NCI-H187 treated with DMSO at 0.1 percent for 48 hours (cell line): ENCODE measurements around the gene PIGQ.

Source experiments
- DNase-seq: peaks from one replicate; lab custom pipeline; 2025; lab: John Stamatoyannopoulos, UW

Gene PIGQ

DNA sequence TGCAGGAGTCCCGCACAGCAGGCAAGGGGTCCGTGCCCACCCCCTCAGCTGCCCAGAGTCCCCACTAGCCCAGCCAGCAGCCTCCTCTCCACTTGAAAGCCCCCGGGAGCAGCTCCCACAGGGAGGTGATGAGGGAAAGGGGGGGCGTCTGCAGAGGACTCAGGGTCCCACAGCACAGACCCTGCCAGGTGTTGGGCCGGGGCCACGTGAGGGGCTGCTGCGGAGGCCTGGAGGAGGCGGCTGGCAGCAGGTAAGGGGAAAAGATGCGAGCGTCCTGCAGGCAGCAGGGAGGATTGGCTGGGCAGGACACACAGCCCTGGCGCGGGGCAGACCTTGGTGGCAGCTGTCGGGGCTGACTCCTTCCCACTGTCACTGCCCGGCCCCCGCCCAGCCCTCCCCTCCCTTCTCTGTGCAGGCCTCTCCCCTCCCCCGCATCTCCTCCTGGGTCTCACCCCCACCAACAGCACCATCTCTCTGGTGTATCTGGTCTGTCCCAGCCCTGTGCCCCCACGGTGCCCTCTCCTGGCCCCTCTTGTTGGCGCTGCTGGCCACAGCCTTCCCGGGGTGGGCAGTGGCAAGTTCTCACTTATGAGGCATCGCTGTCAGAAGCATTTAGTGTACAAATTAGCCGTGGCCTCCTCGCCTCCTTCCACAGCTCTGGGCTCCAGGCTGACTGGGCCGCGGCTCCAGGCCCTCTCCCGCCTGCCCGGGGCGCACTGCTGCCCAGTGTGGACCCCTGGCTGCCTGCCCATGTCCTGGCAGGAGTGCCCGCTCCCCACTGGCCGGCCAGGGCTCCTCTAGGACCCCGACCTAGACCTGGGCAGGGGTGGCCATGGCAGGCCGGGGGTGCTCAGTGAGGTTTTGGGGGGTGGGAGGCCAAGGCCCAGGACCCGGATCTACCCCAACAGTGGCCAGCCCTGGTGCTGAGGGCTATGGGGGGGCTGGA lies 14.0 kb upstream of the PIGQ start:
- DNase-seq: no peak

DNA sequence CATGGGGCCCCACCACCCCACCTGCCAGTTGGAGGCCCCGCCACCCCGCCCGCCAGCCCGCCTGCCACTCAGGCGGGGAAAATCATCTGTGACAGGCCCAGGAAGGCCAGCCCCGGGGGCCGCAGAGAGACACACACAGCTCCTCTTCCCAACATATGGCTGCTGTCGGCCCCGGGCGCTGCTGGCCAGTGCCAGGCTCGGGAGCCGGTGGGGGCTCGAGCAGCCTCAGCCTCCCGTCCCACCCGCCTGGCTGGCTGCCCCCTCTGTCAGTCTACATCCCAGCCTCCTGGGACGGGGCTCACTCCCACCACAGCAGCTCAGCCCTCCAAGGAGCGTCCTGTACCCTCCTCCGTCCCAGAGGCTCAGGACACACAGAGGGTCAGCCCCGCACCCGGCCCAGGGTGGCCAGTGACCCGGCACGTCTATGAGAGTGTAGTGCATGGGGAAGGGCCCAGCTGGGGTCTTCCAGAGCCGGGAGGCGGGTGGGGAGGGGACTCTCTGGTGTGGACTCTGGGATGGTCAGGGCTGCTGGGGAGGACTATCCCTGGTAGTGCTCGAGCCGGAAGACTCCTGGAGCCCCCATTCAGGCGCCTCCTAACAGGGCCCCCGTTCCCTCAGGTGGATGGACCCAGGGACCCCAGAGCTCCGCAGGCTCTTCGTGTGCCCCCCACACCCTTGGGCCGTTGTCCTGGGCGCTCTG lies 13.1 kb upstream of the PIGQ start:
- DNase-seq: no peak

DNA sequence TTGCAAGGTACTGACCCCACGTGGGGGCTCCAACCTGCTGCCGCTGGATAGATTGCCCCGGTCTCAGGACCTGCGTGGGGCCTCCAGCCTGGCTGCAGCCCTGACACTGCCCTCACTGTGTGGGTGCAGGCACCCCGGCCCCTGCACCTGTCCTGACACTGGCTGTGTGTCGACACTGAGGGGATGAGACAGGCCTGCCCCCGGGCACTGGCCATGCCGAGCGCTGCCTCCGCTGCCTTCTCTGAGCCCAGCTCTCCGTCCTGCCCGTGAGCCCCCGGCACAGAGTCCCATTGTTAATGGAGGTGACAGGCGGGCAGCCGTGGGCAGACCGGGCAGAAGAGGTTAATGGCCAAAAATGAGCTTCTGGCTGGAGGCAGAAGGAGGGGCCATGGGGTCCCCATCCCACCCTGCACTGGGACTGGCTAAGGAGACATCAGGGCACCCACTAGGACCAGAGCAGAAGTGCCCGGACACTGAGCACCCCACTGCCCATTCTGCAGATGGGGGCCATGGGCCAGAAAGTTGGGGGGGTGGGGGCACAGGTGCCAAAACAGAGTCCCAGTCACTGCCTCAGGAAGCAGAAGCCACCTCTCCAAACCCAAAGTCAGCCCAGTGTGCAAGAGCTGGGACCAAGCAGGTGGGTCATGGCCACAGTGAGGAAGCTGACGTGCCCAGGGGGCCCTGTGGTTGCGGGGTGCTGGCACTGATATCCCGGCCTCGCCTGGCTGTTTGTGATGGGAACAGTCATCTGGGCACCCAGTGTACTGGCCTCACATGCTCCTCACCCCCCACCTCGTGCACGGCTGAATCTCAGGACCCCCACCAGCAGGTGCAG lies 12.1 kb upstream of the PIGQ start:
- DNase-seq: no peak

DNA sequence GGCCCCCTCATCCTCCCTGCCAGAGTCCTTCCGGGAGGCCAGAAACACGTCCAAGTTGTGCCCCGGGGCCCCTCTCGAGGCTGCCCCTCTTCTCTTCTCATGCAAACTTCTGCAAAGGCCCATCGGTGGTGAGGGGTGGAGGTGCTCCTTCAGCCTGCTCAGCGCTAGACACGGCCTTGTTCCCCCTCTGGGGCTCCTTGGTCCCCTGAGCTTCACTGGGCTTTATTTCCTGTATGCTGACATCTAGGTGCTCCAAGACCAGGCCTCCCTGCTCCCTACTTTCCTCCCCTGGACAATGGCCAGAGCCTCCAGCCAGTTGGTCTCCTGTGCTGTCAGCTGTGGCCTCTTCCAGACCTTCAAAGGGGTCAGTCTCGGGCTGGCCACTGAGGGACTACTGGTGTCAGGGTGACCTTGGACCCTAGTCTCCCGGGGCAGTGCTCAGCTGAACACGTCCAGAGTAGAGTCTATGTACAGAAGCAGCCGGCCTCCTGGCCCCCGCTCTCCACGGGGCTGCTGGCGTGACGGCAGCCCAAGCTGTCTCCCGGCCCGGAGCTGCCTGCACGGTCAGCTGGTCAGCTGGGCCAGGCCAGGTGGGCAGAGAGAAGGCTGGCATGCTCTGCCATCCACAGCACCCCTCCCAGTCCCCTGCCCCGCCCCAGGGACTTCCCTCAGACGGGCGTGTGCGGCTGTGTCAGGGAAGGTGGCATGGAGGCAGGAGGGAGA lies 11.3 kb upstream of the PIGQ start:
- no peak for DNase-seq

DNA sequence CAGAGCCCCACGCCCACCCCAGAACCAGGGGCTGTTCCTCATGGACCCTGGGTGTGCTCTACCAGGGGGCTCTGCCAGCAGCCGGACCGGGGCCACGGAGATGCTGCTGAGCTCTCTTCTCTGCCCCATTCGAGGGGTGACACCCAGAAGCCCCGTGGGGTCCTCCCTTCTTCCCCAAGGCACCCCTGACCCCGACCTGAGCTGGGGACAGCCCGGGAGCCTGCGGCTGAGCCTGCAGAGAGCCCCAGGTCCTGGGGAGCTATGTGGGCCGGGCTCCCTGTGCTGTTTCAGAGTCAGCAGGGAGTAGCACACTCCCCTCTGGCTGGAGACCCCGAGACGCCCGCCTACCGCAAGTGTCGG lies 10.8 kb upstream of the PIGQ start:
- DNase-seq: no peak

DNA sequence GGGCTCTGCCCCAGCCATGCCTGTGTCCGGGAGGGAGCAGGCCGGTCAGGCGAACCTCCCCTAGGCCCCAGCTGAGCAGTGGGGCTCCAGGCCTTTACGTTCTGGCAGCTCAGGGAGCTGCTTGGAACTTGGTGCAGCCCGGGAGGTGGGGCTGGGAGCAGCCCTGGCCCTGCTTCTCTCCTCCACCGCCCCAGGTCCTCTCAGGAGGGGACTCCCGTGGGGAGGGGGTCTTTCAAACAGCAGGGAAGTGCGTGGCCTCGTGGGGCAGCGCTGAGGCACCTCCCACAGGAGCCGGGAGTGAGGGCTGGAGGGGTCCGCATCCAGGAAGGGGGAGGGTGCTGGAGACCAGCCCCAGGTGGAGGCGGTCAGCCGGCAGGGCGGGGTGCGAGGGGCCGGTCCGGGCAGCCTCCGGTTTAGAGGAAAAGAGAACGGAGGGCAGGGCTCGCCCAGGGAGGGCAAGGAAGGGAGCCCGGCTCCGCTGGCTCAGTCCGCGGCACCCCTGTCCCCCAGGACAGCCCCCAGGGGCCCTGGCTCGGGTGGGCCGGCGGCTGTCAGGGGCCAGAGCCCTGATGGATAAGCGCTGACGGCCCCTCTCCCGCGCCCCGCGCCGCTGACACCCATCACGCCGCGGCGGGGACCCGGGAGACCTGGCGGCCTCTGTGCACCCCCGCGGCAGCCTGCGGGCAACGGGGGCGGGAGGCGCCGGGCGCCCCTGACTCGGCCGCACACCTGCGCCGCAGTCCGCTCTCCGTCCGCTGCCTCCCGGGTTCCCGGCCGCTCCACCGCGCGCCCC lies 10.2 kb upstream of the PIGQ start:
- DNase-seq: no peak

DNA sequence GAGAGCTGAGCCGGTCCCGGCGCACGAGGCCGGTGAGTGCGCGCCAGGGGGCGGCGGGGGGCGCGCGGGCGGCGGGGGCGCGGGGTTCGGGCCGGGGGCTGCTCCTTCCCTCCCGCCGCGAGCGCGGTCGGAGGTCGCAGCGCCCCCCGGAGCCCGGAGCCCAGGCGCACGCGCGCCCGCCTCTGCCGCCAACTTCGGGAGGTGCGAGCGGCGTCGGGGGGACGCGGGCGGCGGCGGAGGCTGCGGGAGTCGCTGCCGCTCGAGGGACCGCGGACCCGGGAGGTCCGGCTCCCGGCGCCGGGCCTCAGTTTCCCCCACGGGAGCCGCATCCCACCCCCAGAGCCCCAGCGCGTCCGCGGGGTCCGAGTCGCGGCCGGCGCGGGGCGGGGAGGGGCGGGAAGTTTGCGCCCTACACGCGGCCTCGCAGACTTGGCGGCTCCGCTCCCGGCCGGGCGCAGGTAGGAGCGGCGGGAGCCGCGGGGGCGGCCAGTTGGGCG lies 9.5 kb upstream of the PIGQ start, which contains the start of gene PRR35:
TSS of gene PRR35 (plus strand) at position 191 of the 497 bp plus-strand sequence. CDS start 2,901 bp downstream, outside the sequence.
- no peak for DNase-seq

DNA sequence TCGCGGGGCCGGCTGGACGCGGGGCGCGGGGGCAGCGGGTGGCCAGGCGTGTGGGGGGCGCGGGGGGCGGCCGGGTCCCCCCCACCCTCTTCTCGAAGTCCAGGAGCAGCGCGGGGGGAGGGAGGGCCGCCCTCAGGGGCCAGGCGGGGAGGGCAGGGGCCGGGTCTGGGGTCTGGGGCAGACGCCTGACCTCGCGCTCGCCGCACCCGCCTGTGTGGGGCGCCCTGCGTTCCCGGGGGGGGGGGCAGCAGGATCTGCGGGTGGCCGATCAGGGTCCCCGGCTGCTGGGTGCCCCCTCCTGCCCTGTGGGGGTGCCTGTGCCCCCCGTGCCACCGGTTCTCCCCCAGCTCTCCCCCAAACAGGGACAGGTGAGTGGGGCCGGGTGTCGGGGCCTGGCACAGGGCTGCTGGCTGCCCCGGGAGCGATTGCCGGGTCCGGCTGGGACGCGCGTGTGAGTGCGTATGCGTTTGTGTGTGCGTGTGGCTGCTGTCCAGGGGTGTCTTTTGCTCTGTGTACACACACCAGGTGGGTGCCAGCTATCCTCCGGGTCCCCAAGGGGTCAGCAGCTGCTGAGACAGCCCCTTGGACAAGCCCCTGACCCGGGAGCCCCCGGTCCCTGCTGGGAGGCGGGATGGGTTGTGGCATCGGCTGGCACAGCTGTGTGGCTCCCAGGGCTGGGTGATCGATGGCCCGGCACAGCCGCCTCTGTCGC lies 8.9 kb upstream of the PIGQ start:
- DNase-seq: no peak

DNA sequence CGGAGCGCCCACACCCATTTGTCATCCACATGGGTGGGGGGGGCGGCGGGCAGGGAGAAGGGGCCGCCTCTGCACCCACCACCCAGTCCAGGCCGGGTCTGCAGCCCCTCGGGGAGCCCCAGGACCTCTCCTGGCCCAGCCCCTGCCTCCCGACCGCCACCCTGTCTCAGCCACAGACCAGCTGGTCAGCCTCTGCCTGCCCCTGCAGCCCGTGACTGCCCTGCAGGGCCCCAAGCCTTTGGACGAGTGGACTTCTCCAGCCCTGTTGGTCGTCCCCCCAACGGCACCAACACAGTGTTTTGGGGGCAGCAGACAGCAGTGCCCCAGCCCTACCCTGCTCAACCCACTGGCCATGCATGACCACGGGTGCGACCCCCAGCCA lies 8.4 kb upstream of the PIGQ start:
- DNase-seq: no peak

DNA sequence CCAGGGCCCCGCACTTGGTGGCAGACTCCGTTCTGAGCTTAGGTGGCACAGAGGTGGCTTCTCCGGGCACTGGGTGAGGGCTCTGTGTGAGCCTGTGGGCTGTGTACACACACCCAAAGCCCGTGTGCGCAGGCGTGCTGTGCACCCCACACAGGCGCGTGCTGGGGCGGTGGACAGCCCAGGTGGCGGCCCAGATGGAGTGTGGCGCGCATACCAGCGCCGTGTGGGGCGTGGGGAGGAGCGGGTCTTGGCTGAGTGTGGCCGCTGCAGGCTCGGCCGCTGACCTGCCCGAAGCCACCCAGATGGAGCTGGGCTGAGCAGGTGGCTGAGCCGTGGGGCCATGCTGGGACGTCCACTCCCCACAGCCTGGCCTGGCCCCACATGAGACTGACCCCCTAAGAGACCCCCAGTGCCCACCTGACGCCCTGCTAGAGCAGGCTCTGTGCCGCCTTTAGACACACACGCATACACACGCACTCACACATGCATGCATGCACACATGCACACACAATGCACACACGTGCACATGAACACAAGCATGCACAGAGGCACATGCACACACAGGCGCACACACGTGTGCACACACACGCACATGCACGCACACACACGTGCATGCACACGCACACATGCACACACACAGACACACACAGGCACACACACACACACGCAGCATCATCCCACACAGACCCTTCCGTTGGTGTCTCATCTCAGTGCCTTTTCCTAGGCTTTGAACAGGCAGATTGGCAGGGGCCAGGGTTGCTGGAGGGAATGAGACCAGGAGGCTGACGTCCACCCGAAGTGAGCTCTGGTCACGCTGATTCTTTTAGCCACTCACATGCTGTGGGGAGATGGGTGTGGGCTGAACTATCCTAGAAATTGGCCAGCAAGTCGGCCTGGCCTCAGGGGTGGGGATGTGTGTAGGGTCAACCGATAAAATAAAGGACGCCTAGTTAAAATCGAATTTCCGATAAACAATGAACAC lies 7.5 kb upstream of the PIGQ start:
- no peak for DNase-seq

DNA sequence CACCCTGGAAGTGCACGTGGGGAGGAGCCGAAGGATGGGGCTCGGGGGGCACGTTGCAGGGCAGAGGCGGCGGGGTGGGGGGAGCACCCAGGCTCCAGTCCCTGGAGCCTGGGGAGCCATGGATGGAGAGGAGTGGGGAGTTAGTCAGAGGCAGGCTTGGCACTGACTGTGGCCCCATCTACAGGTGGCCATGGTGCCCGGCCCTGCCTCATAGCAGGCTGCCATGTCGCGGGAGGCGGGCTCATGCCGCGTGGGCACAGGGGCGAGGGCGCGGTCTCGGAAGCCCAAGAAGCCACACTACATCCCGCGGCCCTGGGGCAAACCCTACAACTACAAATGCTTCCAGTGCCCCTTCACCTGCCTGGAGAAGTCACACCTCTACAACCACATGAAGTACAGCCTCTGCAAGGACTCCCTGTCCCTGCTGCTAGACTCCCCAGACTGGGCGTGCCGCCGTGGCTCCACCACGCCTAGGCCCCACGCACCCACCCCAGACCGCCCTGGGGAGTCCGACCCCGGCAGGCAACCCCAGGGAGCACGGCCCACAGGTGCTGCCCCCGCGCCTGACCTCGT lies 6.6 kb upstream of the PIGQ start:
- no peak for DNase-seq

DNA sequence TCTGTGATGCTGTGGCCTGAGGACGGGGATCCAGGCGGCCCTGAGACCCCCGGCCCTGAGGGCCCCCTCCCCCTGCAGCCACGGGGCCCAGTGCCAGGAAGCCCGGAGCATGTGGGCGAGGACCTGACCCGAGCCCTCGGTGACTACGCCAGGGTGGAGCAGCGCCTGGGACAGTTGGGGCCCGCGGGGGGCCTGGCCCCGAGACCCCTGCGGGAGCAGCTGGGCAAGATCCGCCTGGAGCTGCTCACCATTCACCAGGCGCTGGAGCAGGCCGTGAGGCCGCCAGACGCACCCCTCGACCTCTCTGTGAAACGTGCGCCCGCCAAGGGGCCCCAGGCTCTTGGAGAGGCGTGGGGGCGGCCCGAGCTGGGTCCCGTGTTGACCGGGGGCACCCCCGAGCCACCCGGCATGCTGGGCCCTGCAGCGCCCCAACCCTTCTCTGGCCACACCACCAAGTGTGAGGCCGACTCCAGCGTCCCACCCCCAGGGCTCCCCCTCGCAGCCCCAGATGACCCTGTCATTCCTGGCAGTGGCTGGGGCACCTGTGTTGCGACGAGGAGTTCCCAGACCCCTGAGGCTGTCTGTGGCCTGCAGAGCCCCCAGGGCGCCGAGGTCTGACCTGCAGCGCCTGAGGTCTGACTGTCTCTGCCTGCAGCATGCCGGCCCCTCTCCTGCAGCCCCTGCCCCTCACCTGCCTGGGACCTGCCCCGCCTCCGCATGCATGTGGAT lies 4.9 kb upstream of the PIGQ start:
- no peak for DNase-seq

DNA sequence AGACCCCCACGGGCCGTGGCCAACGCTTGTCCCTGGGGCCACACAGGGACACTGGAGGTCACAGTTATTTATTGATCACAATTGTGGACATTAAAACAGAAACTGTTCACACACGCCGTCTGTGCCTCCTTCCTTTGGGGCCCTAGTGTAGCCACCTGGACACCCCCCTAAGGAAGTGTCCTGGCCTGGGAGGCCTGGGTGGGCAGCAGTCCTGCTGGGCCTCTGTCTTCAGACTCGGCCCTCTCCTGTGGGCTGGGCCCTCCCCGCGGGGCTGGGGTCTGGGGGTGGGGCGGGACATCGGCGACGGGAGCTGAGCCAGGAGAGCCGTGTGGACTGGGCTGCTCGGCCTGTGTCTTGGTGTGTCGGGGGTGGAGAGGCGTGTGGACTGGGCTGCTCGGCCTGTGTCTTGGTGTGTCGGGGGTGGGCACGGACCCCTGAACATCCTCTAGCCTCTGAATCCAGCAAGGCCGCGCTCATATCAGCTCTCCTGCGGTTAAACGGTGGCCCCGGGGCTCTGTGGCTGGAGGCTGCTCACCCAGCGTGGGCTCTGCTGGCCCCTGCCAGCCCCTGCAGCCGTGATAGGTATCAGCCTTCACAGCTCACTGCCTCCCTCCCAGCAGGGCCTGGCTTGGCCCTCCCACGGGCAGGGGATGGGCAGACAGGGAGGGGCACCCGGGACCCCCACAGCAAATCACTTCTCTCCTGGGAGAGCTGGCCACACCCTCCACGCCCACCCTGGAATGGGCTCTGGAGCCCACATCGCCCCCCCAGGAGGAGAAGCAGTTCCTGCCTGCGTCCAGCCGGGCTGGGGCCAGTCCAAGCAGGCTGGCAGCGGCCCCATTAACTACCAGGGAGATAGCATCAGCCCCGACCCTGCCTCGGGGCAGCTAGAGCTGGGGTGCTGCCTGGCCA lies 4.1 kb upstream of the PIGQ start:
- DNase-seq: no peak

DNA sequence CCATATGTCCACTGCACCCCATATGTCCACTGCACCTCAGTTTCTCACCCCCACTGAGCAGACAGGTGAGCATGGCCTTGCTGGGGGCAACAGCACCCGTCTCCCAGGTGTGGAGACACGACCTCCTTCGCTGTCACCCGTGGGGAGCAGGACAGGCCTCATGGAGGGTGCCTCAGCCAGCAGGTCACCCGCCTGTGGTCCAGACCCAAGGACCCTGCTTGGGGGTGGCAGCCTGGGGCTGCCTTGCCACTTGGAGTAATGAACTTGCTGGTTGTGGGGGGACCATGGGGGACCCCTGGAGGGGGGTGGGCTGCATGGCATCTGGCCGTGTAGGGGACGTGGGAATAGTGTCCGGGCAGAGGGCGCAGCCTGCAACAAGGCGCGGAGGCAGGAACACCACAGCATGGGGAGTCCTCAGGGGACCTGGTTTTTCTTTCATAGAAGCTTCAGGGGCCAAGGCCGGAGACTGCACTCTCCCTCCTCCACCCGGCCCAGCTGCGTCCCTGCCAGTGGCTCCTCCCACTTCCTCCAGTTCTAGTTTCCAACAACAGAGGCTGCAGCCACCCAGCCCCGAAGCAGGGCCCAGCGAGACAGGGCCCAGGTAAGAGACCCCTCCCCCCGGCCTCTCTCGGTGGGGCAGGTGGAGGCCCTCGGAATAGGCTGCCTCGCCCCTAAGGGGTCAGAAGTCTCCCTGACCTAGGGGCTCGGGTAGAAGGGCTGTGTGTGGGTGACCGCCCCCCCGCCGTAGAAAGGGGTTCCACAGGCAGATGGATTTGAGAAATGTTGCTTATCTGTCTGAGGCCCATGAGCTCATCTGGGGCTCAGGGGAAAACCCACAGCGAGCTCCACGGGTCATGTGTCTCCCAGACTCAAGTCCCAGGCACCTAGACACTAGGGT lies 3.0 kb upstream of the PIGQ start, which contains the start of gene NHLRC4:
TSS of gene NHLRC4 (plus strand) at position 531 of the 898 bp plus-strand sequence. CDS start 1,043 bp downstream, outside the sequence.
- no peak for DNase-seq
